Stimulated activated CD8-positive, alpha-beta memory T cell treated with anti-CD3 and anti-CD28 coated beads, Interleukin-7, amount 100 ng/mL, for 1 hour (primary cell): Measurements from ENCODE around the gene SLIT3.

Experiments
- DNase-seq, 2 donors: peaks; one replicate each; pipeline ENCODE4 v3.0.0-alpha.2; 2020; ENCODE audit warnings: low read depth in 2 of 2

SLIT3 gene

DNA sequence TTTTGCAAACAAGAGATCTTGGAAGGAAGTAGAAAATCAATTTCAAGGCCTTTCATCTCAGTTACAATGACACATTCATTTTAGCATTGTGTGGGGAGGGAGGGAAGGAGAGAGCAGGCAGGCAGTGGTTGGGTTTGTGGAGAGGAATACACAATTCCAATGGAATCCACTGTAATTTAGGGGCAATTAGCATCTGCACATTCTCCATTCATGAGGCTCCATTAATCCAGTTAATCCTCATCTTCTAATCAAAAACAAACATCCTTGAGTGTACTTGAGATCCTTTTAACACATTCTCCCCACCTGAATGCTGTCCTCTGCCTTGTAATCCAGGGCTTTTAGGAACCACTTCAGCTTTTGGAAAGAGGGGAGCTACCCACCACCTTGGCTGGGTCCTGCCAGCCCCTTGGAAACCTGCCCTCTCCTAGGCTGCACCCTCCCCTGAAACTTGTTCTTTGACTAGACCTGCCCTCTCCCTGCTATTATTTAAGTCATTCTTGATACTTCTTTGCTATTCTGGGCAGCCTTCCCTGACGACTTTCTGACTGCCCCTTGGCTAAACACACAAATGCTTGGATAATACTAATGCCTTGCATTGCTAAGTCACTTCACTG is 271.2 kb downstream of the SLIT3 start:
- no peak for DNase-seq

- no peak for DNase-seq
These were observed 271.9 kb downstream of the SLIT3 start for GRCh38 chr5:169029037-169029436.

DNA sequence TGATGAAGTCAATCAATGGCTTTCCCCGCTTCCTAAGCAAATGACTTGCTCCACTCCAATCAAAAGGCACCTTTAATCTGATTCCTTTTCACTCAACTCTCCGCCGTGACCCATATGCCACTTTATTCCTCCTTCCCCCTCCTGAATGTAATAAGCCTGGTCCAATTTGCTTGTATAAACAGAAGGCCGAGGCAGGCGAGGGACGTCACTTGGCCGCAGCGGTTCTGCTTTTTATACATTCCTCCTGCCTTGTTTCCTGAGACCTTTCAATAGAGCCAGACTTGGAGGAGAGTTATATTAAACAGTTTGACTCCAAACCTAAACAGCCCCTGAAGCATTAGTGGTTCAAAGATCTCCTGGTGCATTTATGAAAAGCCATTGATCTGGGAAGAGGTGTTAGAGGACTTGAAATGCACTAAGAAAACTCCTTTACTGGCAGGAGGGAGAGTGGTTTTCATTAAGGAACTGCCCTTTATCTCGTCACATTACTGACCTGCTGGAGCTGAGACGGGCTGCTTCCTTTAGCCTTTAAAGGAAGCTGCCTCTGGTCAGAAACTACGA is 273.4 kb downstream of the SLIT3 start:
- DNase-seq, result no peak

DNA sequence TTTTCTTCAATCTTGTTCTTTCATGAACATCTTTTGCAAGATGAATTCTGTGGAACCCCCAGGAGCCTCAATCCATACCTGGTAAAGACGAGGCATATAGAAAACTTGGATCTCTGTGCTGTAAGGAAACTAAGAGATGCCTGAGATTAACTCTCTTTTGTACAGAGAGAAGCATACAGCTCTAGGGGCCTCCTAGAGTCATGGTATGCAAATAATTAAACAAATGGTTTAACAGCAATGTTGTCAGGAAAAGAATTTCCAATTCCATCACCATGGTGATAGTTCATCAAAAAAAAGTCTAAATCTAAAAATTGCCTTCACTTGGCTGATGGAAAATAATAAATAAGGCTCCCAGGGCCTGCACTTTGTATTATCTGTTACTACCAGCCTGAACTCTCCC is 275.4 kb downstream of the SLIT3 start:
- no peak for DNase-seq

- DNase-seq, result no peak
These were observed 276.5 kb downstream of the SLIT3 start for GRCh38 chr5:169024421-169024820.

GRCh38 chr5:169022718-169023117 is 278.2 kb downstream of the SLIT3 start:
- DNase-seq, result no peak

DNA sequence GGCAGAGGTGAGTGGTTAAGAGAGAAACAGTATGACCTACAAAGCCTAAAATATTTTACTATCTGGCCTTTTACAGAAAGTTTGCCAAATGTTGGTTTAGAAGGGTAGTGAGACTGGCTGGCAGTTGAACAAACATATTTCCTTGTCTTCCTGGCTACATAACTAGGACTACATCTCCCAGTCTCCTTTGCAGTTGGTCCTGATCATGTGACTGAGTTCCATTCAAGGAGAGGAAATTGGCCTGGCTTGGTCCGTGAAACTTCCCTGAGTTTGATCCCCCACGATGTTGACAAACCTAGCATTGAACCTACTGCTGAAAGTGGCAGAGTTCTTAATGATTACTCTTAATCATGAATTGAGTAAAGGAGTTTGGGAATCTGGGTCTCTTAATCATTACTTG is 280.8 kb downstream of the SLIT3 start:
- DNase-seq, result no peak

GRCh38 chr5:169018925-169019324 is 282.0 kb downstream of the SLIT3 start:
- DNase-seq, result no peak

DNA sequence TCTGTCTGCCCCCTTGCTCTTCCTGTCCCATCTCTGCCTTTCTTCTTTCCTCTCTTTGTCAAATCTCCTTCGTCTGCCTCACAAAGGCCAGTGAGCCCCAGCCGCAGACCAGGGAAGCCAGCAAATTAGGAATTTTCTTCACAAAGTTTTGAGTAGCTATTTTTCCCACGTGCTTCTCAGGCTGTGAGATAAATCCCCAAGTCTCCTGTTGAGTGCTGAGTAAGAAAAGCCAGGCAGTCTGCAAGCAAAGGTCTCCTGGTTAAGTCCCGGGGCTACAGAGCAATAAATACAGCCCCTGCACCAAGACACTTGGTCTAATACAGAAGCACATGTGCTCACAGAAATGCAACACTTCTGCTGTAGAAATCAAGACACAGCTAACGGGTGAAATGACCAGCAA is 284.9 kb downstream of the SLIT3 start:
- DNase-seq, result no peak

DNA sequence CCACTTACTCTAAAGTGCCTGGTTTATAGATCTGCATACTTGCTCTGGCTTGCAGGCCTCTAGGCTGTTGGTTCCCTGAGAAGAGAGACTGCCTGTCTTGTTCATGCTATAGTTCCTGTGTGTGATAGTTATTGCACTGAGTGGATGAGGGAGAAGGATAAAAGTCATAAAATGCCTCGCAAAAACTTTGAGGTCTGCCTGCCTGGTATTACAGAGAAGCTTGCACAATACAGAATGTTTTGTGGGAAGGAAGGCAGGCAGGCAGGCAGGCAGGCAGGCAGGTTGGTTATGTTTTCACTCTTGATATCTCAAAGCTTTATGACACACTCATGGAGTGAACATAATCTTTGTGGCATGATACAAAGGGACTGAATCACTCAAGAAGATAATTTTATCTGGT is 287.1 kb downstream of the SLIT3 start:
- no peak for DNase-seq

DNA sequence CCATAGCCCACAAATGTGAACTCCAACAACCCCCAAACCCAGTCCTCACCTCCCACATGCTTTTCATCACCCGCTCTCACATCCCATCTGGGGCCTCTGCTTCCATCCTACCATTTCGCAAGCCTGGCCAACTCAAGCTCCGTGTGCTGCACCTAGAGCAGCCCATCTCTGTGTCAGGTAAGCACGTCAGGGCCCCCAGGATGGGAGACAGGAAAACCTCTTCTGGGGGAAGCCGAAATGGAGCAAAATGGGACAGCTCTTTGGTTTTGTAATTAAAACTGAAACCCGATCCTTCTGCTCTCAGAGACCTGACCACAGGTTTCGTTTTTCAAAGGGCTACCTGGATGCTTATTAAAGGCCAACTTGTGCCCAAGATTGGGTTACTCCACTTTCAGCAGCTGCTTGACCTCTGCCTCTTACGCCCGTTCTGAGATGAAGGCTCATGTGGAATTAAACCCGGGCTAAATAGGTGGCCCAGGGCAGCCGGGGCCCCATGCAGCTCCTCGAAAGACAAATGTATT is 287.7 kb downstream of the SLIT3 start:
- DNase-seq, result no peak

- no peak for DNase-seq
These were observed 288.5 kb downstream of the SLIT3 start for GRCh38 chr5:169012450-169012849.

- DNase-seq, result no peak
These were observed 289.5 kb downstream of the SLIT3 start for GRCh38 chr5:169011451-169011850.

DNA sequence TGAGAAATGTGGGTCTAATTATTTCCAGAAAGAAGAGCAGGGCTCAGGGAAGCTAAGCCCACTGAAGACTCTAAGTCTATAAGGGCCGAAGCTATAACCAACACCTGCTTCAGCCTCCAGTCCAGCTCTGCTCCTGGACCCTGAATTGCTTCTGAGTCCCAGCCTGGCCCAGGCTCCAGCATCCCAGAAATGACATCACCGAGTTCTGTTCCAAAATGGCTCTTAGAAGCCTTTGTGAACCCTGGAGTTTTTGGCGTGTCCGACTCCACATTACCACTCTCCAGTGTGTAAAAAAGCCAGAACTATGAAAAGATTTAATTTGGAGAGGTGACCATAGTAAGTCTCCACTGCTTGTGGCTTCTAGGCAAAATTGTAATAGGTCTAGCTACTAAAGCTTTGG is 289.9 kb downstream of the SLIT3 start:
- DNase-seq, result no peak

DNA sequence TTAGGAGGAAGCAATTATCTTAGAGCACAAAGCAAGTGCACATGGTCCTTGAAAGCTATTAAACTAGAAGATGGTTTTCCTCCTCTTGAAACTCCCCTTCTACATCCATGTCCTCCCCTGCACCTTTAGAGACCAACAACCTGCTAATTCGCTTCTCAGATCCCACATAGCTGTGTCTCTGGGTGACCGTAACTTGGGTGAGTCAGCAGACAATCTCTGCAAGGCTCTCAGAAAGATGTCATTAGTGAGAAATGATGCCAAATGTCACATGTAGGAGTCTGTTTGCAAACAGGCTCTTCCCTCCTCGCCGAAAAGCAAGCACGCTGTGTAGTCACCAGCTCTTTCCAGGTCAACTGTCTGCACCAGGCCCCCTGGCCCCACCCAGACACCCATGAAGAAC is 291.8 kb downstream of the SLIT3 start:
- no peak for DNase-seq

DNA sequence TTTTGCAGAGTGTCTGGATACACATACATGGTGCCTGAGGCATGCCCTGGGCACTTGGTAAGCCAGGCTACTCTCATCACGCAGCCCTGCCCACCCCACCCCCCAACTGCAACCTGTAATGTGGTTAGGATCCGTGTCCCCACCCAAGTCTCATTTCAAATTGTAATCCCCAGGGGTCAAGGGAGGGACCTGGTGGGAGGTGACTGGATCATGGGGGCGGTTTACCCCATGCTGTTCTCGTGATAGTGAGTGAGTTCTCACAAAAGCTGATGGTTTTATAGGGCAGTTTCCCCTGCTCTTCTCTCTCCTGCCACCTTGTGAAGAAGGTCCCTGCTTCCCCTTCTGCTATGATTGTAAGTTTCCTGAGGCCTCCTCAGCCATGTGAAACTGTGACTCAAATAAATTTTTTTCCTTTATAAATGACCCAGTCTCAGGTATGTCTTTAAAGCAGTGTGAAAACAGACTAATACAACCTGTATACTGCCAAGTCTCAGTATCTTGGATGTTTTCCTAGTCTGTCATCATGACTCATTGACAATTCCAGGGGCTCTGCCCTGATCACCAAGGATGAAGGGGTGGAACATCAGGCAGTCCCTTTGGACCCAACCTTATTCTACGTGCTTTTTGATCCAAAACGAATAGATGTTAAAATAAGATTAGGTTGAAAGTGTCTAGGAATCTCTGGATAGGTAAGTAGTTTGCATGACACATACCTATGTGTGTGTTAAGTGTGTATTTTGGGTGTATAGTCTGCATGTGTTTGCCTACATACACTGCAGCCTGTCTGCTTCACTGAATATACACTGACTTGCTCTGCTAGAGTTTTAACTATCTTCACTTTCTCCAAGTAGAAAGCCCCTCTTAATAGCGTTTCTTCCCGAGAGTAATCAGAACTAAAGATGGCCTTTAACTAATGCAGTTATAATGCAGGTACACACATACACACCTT is 293.8 kb downstream of the SLIT3 start:
- no peak for DNase-seq

DNA sequence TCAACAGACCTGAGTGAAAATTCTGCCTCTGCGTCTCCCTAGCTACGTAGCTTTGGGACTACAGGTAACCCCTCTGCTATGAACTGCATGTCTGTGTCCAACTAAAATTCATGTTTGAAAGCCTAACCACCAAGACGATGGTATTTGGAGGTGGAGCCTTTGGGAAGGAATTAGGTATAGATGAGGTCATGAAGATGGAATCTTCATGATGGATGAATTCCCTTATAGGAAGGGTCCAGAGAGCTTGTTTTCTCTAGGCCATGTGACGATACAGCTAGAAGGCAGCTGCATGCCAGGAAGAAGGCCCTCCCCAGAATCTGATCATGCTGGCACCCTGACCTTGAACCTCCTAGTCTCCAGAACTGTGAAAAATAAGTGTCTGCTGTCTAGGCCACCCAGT is 296.4 kb downstream of the SLIT3 start:
- no peak for DNase-seq

- DNase-seq, result no peak
These were observed 297.0 kb downstream of the SLIT3 start for GRCh38 chr5:169003721-169004541.

DNA sequence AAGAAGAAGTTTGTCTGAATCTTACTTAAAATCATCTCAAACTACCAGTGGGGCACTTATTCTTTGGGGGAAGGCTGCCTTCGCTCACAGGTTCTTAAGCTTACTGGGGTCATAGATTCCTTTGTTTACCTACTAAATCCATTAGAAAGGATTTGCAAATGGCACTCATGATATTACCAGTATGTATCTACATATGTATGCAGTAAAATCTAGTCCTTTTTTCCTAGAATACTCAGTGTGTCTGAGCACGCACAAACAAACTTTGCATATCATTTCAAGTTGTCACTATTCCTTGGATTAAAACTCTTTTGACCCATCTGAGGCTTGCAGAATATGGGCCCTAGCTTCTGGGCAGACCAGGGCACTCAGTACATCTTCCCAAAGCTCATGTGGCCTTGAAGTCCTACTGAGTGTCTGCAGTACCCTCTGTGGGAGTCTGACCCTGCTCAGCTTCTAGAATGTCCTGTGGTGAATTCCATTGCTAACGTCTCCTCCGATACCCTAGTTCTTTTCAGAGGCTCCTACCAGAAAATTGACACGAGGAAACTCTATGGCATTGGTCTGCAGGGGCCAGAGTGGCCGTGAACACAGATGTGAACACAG is 297.9 kb downstream of the SLIT3 start:
- DNase-seq, result no peak

DNA sequence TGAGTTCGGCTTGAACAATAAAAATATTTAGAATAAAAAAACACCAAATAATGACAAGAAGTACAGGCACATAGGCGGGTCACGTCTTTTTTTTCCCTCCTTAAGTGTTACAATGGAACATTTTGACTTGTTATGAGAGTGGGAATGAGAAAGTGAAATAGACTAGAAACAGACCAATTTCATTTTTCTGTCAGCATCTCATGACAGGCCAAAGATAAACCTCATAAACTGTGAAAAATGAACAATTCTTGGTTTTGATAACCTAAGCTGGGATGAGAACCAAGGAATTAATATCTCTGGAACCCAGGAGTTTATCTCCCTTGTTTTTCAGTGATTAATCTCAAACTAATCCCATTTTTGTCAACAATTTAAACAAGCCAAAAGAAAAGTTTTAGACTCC is 299.5 kb downstream of the SLIT3 start:
- no peak for DNase-seq

DNA sequence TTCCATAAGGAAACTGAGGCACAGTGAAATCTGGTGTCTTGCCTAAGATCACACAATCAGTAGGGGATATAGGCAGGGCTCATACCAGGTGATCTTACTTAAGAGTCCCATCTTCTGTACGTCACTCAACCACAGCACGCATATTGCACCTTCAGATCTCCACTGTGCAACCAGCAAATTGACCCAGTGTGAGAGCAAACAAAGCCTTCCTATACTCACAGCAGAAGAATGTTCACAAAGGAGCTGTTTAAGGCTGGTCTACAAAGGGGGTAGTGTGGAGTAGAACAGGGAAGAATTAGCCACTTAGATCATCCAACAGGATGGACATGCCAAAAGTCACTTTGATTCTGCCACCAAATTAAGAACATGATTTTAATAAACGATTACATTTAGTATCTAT is 305.9 kb downstream of the SLIT3 start:
- no peak for DNase-seq

- DNase-seq, result no peak
These were observed 308.3 kb downstream of the SLIT3 start for GRCh38 chr5:168992687-168993086.
